GM13977 (cell line): ENCODE results near the gene HERC6.
A peak's percentile ranks its signal among the peaks of the same experiment; 100 is the strongest.
"Not testable (repeated sequence)": the region's sequence is repeated elsewhere in the genome, so short reads cannot be mapped to it uniquely, and the experiment has no call there.

ENCODE experiments used
- DNase-seq: peaks from one replicate; pipeline ENCODE4 v3.0.0; 2012; ENCODE audit warnings: low spot score
- in situ Hi-C: fragments of 300-500 bp; cut with MboI; formaldehyde crosslinking; loops from one replicate; pipeline ENCODE4 v1.12.0; 2022; ENCODE audit warnings: low sequenced_read_pairs, low pct_unique_long_range_greater_than_20kb, mixed read lengths, inconsistent platforms; ENCODE audit not compliant: unreplicated experiment
- TF ChIP-seq, protein P1 (sequence below): IDR thresholded peaks from 2 replicates; pipeline ENCODE4 v1.5.1; 2012; ENCODE audit warnings: mild to moderate bottlenecking, control low read depth; ENCODE audit not compliant: insufficient read depth; ENCODE audit errors: extremely low read depth, missing control alignments

HERC6 gene

GRCh38 chr4:88378691-88379559, at the start of gene HERC6:
TSS of gene HERC6 (plus strand) at chr4:88378852. CDS start at chr4:88378922, 70 bp downstream.
- in situ Hi-C loops = loop anchor here (10.0 kb wide), 1 partner anchor 136 kb away; no protein-coding TSS in a partner anchor
- TF ChIP-seq, protein P1, sequence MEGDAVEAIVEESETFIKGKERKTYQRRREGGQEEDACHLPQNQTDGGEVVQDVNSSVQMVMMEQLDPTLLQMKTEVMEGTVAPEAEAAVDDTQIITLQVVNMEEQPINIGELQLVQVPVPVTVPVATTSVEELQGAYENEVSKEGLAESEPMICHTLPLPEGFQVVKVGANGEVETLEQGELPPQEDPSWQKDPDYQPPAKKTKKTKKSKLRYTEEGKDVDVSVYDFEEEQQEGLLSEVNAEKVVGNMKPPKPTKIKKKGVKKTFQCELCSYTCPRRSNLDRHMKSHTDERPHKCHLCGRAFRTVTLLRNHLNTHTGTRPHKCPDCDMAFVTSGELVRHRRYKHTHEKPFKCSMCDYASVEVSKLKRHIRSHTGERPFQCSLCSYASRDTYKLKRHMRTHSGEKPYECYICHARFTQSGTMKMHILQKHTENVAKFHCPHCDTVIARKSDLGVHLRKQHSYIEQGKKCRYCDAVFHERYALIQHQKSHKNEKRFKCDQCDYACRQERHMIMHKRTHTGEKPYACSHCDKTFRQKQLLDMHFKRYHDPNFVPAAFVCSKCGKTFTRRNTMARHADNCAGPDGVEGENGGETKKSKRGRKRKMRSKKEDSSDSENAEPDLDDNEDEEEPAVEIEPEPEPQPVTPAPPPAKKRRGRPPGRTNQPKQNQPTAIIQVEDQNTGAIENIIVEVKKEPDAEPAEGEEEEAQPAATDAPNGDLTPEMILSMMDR = peak; percentile 89

GRCh38 chr4:88333741-88334405, 44.8 kb upstream of the HERC6 start:
- in situ Hi-C loops = no loop called here
- TF ChIP-seq, protein P1 = no peak
- no peak for DNase-seq

More at GRCh38 chr4:88378691-88379559, at the start of gene HERC6:
- DNase-seq = peak; percentile 82

- DNase-seq = no peak
- in situ Hi-C loops = no loop called here
- TF ChIP-seq, protein P1 = no peak
These were observed 43.5 kb upstream of the HERC6 start for GRCh38 chr4:88335092-88335665.

GRCh38 chr4:88341227-88342192, 37.1 kb upstream of the HERC6 start:
- in situ Hi-C loops = no loop called here
- DNase-seq = no peak
- TF ChIP-seq, protein P1 = no peak

GRCh38 chr4:88346902-88347301, 31.8 kb upstream of the HERC6 start:
- in situ Hi-C loops, DNase-seq: not testable (repeated sequence)

DNA sequence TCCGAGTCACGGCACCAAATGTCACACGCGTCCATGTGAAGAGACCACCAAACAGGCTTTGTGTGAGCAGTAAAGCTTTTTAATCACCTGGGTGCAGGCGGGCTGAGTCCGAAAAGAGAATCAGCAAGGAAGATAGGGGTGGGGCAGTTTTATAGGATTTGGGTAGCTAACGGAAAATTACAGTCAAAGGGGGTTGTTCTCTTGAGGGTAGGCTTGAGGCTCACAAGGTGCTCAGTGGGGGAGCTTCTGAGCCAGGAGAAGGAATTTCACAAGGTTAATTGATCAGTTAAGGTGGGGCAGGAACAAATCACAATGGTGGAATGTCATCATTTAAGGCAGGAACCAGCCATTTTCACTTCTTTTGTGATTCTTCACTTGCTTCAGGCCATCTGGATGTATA, 29.9 kb upstream of the HERC6 start:
- DNase-seq, in situ Hi-C loops: not testable (repeated sequence)

DNA sequence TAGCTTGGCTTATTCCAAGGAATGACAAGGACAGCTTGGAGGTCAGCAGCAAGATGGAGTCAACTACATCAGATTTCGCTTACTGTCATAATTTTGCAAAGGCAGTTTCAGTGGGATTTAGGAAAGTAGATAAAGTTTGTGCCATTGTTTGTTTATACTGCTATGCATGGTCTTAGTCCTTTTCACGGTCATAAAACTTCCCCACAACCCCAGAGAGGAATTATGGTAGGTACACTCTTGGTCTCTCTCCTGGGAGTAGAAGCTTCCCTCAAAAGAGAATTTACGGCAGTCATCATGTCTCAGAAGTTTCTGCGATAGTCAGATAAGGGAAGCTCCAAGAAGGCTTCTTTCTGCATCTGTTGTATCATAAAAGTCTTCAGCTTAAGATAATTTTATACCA, 27.9 kb upstream of the HERC6 start:
- no peak for DNase-seq
- in situ Hi-C loops = no loop called here

More for the DNA sequence above, 27.9 kb upstream of the HERC6 start:
- TF ChIP-seq, protein P1 = no peak
